Stimulated activated naive CD8-positive, alpha-beta T cell treated with anti-CD3 and anti-CD28 coated beads, Interleukin-15, Interleukin-2, amounts not matched to agents 100 U/mL and 50 U/mL, for 24 hours (primary cell): Measurements from ENCODE around the gene CTR9.
"Not testable (repeated sequence)": the region's sequence is repeated elsewhere in the genome, so short reads cannot be mapped to it uniquely, and the experiment has no call there.

ENCODE experiments used
- ATAC-seq: fragments of 150-1000 bp; cut with Tn5 transposase; one replicate; pipeline ENCODE4 v1.10.0; 2021
- DNase-seq: peaks from one replicate; pipeline ENCODE4 v3.0.0; 2021

The CTR9 gene

DNA sequence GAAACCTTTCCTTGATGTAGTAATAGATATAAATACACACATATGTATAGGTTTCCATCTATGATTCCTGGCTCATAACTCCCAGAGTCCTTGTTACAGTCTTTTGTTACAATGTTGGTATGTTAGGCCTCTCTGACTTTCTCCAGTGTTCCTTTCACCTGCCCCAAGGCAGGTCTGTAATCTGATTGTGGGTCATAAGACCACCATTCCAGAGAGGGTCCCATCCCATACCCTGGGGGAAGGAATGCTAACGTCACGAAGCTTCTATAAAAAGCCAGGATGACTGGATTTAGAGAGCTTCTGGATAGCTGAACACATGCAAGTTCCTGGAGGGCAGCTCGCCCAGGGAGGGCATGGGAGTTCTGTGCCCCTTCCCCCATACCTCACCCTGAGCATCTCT, 71.4 kb downstream of the CTR9 start:
- not testable (repeated sequence) for DNase-seq, ATAC-seq

DNA sequence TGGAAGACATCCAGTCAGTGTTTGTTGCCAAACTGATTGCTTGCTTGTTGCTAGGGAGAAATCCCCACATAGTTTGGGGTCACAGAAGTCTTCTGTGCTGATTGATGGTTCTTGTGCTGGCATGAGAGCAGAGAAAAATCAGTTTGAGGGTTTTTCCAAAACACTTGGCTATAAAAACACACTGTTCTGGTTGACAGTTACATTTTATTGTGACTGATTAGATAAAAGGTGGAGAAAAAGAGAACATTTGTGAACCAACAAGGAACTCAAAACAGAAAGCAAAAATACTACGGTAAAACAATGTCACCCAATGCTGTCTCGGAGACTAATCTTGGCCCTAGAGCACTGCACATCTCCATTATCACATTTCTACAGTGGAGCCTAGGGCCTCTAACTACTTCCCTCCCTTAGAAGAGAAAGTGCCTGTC, 72.1 kb downstream of the CTR9 start:
- DNase-seq (no peak), ATAC-seq (no peak)

DNA sequence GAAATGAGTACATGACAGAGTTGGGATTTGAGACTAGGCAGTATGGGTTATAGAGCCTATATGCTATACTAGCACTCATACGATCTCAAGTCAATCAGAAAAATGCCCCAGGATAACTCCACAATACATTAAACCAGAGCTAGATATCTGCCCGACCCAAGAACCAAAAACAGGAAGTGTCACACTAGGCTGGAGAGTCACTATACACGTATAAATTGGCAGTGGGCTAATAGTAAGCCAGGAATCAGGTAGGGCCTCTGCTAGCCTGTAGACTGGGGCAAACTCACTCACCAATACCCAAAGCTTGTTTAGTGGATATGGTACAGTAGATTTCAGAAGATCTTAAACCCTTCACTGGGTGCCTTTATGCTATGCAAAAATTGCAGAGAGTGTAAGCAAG, 73.8 kb downstream of the CTR9 start:
- DNase-seq (no peak), ATAC-seq (peak; percentile 49)

DNA sequence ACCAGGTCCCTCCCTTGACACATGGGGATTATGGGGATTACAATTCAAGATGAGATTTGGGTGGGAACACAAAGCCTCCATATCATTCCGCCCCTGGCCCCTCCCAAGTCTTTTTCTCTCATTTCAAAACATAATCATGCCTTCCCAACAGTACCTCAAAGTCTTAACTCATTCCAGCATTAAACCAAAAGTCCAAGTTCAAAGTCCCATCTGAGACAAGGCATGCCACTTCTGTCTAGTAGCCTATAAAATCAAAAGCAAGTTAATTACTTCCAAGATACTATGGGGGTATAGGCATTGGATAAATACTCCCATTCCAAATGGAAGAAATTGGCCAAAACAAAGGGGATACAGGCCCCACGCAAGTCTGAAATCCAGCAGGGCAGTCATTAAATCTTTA, 77.4 kb downstream of the CTR9 start:
- DNase-seq (no peak), ATAC-seq (no peak)

DNA sequence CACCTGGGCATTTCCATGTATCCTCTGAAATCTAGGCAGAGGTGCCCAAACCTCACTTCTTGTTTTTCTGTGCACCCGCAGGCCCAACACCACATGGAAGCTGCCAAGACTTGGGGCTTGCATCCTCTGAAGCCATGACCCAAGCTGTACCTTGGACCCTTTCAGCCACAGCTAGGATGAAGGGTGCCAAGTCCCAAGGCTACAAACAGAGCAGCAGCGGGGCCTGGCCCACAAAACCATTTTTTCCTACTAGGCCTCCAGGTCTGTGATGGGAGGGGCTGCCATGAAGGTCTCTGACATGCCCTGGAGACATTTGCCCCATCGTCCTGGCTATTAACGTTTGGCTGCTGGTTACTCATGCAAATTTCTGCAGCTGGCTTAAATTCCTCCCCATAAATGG, 78.1 kb downstream of the CTR9 start:
- ATAC-seq (no peak), DNase-seq (no peak)
